Measurements from ENCODE around the gene FBXO11. TPM values are rescaled to one million over a fixed set of nuclear protein-coding genes. Genes with fewer than 3 reads are reported as not detected.

Gene FBXO11
- total RNA-seq, 1 experiment from 2014 or later: 58.9 TPM

GRCh38 chr2:47843407-47843806 is 62.9 kb downstream of the FBXO11 start:
- CTCF ChIA-PET: interaction anchor here (0.7 kb wide), 1 partner anchor 172 kb away, joined by 4 read pairs; no protein-coding TSS in a partner anchor
- in situ Hi-C loops (cut with HindIII; ENCODE audit: low pct_unique_long_range_greater_than_20kb, low sequenced_read_pairs): no loop called here

GRCh38 chr2:47842846-47843245 is 63.5 kb downstream of the FBXO11 start:
- no peak overlapping the region for H3K27ac ChIP-seq (ENCODE audit: low read length)
- DNase-seq (ENCODE audit: low read depth, low spot score): no peak
- H3K36me3 ChIP-seq (ENCODE audit: control insufficient read depth, insufficient read depth, low read length): no peaks in the 10 kb centered on the region; the same call in 1 of the 2 replicates
- no peak overlapping the region for H3K4me3 ChIP-seq (ENCODE audit: low read depth in 2 of 2, low read length in 2 of 2)
- BruUV-seq (replicated peaks): no TSS peak
- ChIA-PET POLR2A (interaction anchor here (0.6 kb wide), 1 partner anchor 17 kb away, joined by 3 read pairs; no protein-coding TSS in a partner anchor), CTCF (interaction anchor here (0.7 kb wide), 1 partner anchor 172 kb away, joined by 4 read pairs; no protein-coding TSS in a partner anchor)
- H3K9me3 ChIP-seq (ENCODE audit: control insufficient read depth, insufficient read depth, low read depth, low read length): no peaks in the 10 kb centered on the region
- in situ Hi-C loops (cut with HindIII; ENCODE audit: low pct_unique_long_range_greater_than_20kb, low sequenced_read_pairs) (no loop called here), intact Hi-C loops (cut with micrococcal nuclease; ENCODE audit: unreplicated experiment) (no loop called here)
- no peaks in the 10 kb centered on the region for H3K4me1 ChIP-seq (ENCODE audit: control insufficient read depth, insufficient read depth, low read length)
- no peaks in the 10 kb centered on the region for H3K27me3 ChIP-seq (ENCODE audit: control insufficient read depth, insufficient read depth, low read length)
- TF ChIP-seq SIN3A (IDR thresholded peaks at IDR 0.05; ENCODE audit: borderline replicate concordance, insufficient read depth, low read depth, low read length): no peak
- no peak for ATAC-seq

More at GRCh38 chr2:47843407-47843806, 62.9 kb downstream of the FBXO11 start:
- no peak for ATAC-seq
- intact Hi-C loops (cut with micrococcal nuclease; ENCODE audit: unreplicated experiment): no loop called here
- no peak for TF ChIP-seq TCF7L2 (IDR thresholded peaks at IDR 0.05; ENCODE audit: low read depth, low read length)
- no peak for TF ChIP-seq CTCF (IDR thresholded peaks at IDR 0.05)
- TF ChIP-seq POLR2AphosphoS5 (IDR thresholded peaks at IDR 0.05; ENCODE audit: low read depth, low read length): no peak
- no peak for TF ChIP-seq SIN3A (IDR thresholded peaks at IDR 0.05; ENCODE audit: borderline replicate concordance, insufficient read depth, low read depth, low read length)
- no peak for TF ChIP-seq REST (IDR thresholded peaks at IDR 0.05; ENCODE audit: insufficient read depth in 1 of 2, low read depth in 2 of 2, low read length in 1 of 2)
- H3K27ac ChIP-seq (ENCODE audit: low read length): no peak overlapping the region
- H3K4me3 ChIP-seq (ENCODE audit: low read depth in 2 of 2, low read length in 2 of 2): no peak overlapping the region
- no TSS peak for BruUV-seq (replicated peaks)
- H3K36me3 ChIP-seq (ENCODE audit: control insufficient read depth, insufficient read depth, low read length): no peaks in the 10 kb centered on the region; the same call in 1 of the 2 replicates
- no peaks in the 10 kb centered on the region for H3K27me3 ChIP-seq (ENCODE audit: control insufficient read depth, insufficient read depth, low read length)
- H3K9me3 ChIP-seq (ENCODE audit: control insufficient read depth, insufficient read depth, low read depth, low read length): no peaks in the 10 kb centered on the region
- no peaks in the 10 kb centered on the region for H3K4me1 ChIP-seq (ENCODE audit: control insufficient read depth, insufficient read depth, low read length)
- POLR2A ChIA-PET: no interaction called here
- DNase-seq (ENCODE audit: low read depth, low spot score): no peak

GRCh38 chr2:47838686-47839085 is 67.6 kb downstream of the FBXO11 start:
- Histone ChIP-seq H3K27me3 (ENCODE audit: control insufficient read depth, insufficient read depth, low read length) (no peaks in the 10 kb centered on the region), H3K36me3 (ENCODE audit: control insufficient read depth, insufficient read depth, low read length) (peaks cover 13% of the 10 kb centered on the region; the same call in 1 of the 2 replicates), H3K27ac (ENCODE audit: low read length) (no peak overlapping the region), H3K9me3 (ENCODE audit: control insufficient read depth, insufficient read depth, low read depth, low read length) (no peaks in the 10 kb centered on the region), H3K4me3 (ENCODE audit: low read depth in 2 of 2, low read length in 2 of 2) (no peak overlapping the region), H3K4me1 (ENCODE audit: control insufficient read depth, insufficient read depth, low read length) (no peaks in the 10 kb centered on the region)
- DNase-seq (ENCODE audit: low read depth, low spot score) (no peak), ATAC-seq (no peak)
- CTCF ChIA-PET: no interaction called here
- POLR2A ChIA-PET: no interaction called here
- TF ChIP-seq TCF7L2 (IDR thresholded peaks at IDR 0.05; ENCODE audit: low read depth, low read length) (no peak), POLR2AphosphoS5 (IDR thresholded peaks at IDR 0.05; ENCODE audit: low read depth, low read length) (no peak), SIN3A (IDR thresholded peaks at IDR 0.05; ENCODE audit: borderline replicate concordance, insufficient read depth, low read depth, low read length) (no peak), CTCF (IDR thresholded peaks at IDR 0.05) (no peak), REST (IDR thresholded peaks at IDR 0.05; ENCODE audit: insufficient read depth in 1 of 2, low read depth in 2 of 2, low read length in 1 of 2) (no peak)
- in situ Hi-C loops (cut with HindIII; ENCODE audit: low pct_unique_long_range_greater_than_20kb, low sequenced_read_pairs): no loop called here
- TSS peak; percentile 29 for BruUV-seq (replicated peaks)
- intact Hi-C loops (cut with micrococcal nuclease; ENCODE audit: unreplicated experiment): no loop called here
